Measurements from ENCODE around the gene GPR42.

GPR42 gene

GRCh38 chr19:35370722-35371121 is at the start of gene GPR42:
Gene GPR42 (plus strand): TSS chr19:35371068. CDS start chr19:35371360, 292 bp downstream.
- TF ChIP-seq, protein P1, sequence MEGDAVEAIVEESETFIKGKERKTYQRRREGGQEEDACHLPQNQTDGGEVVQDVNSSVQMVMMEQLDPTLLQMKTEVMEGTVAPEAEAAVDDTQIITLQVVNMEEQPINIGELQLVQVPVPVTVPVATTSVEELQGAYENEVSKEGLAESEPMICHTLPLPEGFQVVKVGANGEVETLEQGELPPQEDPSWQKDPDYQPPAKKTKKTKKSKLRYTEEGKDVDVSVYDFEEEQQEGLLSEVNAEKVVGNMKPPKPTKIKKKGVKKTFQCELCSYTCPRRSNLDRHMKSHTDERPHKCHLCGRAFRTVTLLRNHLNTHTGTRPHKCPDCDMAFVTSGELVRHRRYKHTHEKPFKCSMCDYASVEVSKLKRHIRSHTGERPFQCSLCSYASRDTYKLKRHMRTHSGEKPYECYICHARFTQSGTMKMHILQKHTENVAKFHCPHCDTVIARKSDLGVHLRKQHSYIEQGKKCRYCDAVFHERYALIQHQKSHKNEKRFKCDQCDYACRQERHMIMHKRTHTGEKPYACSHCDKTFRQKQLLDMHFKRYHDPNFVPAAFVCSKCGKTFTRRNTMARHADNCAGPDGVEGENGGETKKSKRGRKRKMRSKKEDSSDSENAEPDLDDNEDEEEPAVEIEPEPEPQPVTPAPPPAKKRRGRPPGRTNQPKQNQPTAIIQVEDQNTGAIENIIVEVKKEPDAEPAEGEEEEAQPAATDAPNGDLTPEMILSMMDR (conservative IDR thresholded peaks at IDR 0.05; ENCODE audit: low read depth, low read length), result no peak
- H3K4me3 ChIP-seq (ENCODE audit: low read length), result no peak within 1 kb of the TSS
- DNase-seq (ENCODE audit: low read depth), result no peak

DNA sequence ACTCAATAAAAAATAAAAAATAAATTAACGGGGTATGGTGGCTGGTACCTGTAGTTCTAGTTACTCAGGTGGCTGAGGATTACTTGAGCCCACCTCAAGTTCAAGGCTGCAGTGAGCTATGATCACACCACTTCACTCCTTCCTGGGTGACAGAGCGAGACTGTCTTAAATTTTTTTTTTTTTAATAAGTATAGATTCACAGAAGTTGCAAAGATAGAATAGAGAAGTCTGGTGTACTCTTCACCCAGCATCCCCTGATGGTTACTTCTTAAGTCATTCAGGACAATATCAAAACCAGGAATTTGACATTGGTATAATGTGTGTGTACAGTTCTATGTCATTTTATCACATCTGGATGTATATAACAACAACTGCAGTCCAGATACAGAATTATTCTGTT is 49.6 kb upstream of the GPR42 start:
- TF ChIP-seq, protein P1 (conservative IDR thresholded peaks at IDR 0.05; ENCODE audit: low read depth, low read length), result no peak

DNA sequence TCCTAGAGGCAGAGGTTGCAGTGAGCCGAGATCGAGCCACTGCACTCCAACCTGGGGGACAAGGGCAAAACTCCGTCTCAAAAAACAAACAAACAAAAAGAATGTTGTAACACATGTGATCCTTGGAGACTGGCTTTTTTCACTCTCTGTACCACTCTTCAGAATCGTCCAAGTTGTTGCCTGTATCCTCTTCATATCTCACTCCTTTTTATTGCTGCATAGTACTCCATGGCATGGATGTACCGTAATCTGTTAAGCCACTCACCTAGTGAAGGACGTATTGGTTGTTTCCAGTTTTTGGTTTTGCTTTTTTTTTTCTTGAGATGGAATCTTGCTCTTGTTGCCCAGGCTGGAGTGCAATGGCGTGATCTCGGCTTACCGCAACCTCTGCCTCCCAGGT is 48.9 kb upstream of the GPR42 start:
- TF ChIP-seq, protein P1 (conservative IDR thresholded peaks at IDR 0.05; ENCODE audit: low read depth, low read length), result no peak
- H3K4me3 ChIP-seq (ENCODE audit: low read length), result no peak overlapping the region
- DNase-seq (ENCODE audit: low read depth), result no peak

More for the DNA sequence above, 49.6 kb upstream of the GPR42 start:
- H3K4me3 ChIP-seq (ENCODE audit: low read length), result no peak overlapping the region
- no peak for DNase-seq (ENCODE audit: low read depth)

- no peak for DNase-seq (ENCODE audit: low read depth)
- no peak overlapping the region for H3K4me3 ChIP-seq (ENCODE audit: low read length)
- TF ChIP-seq, protein P1 (conservative IDR thresholded peaks at IDR 0.05; ENCODE audit: low read depth, low read length), result peak; percentile 35
Measured at GRCh38 chr19:35327642-35328041, 43.2 kb upstream of the GPR42 start.

- H3K4me3 ChIP-seq (ENCODE audit: low read length), result no peak within 1 kb of the TSS
- TF ChIP-seq, protein P1 (conservative IDR thresholded peaks at IDR 0.05; ENCODE audit: low read depth, low read length), result no peak
- DNase-seq (ENCODE audit: low read depth), result no peak
Measured at GRCh38 chr19:35328851-35329285, 42.0 kb upstream of the GPR42 start, which contains the start of gene CD22. Gene CD22 (plus strand): TSS chr19:35329187. CDS start chr19:35332041, 2,854 bp downstream.

DNA sequence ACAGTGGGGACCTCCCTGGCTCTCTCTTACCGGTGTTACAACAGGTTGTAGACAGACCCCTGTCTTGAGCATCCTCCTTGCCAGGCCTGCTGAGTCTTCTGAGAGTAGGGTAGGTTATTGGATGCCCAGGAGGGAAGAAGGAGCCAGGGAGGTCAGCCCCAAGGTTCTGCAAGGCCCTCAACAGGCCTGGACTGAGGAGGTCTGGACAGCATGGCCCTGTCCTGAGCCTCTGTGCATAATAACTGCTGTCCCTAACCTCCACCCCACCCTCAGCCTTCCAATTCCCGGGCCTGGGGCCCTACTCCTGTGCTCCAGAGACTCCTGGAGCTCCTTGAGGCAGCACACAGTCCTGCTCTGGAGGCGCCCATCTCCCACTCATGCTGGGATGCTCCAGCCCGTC is 41.5 kb upstream of the GPR42 start:
- DNase-seq (ENCODE audit: low read depth), result no peak
- TF ChIP-seq, protein P1 (conservative IDR thresholded peaks at IDR 0.05; ENCODE audit: low read depth, low read length), result no peak
- no peak overlapping the region for H3K4me3 ChIP-seq (ENCODE audit: low read length)

- H3K4me3 ChIP-seq (ENCODE audit: low read length), result no peak overlapping the region
- TF ChIP-seq, protein P1 (conservative IDR thresholded peaks at IDR 0.05; ENCODE audit: low read depth, low read length), result no peak
- DNase-seq (ENCODE audit: low read depth), result no peak
Measured at GRCh38 chr19:35330475-35330874, 40.4 kb upstream of the GPR42 start.

Measured in retinal pigment epithelial cell (primary cell).